HG03558 (cell line): Measurements from ENCODE around the gene GAP43.
"Not testable (repeated sequence)": the region's sequence is repeated elsewhere in the genome, so short reads cannot be mapped to it uniquely, and the experiment has no call there.

Experiments
- ATAC-seq: cut with Tn5 transposase; IDR thresholded peaks from one replicate; pipeline ENCODE4 v1.9.1; 2021; ENCODE audit warnings: moderate number of reproducible peaks; ENCODE audit not compliant: unreplicated experiment; ENCODE audit errors: extremely low read depth

Gene GAP43

GRCh38 chr3:115736341-115736740, 113.0 kb downstream of the GAP43 start:
- not testable (repeated sequence) for ATAC-seq

GRCh38 chr3:115741650-115742049, 118.3 kb downstream of the GAP43 start:
- no peak for ATAC-seq

- ATAC-seq: not testable (repeated sequence)
These were observed 121.2 kb downstream of the GAP43 start for GRCh38 chr3:115744516-115744915.

- ATAC-seq: not testable (repeated sequence)
These were observed 129.7 kb downstream of the GAP43 start for GRCh38 chr3:115752978-115753377.

GRCh38 chr3:115758076-115758763, 134.9 kb downstream of the GAP43 start:
- ATAC-seq: no peak

GRCh38 chr3:115760716-115761115, 137.4 kb downstream of the GAP43 start:
- no peak for ATAC-seq

- no peak for ATAC-seq
These were observed 138.6 kb downstream of the GAP43 start for GRCh38 chr3:115761927-115762305.

- no peak for ATAC-seq
These were observed 143.5 kb downstream of the GAP43 start for GRCh38 chr3:115766587-115767482.

GRCh38 chr3:115768661-115769060, 145.4 kb downstream of the GAP43 start:
- ATAC-seq: no peak
